H1 (cell line): ENCODE results near the gene WBP1. TPM values are rescaled to one million over a fixed set of nuclear protein-coding genes. Genes with fewer than 3 reads are reported as not detected.
A peak's percentile ranks its signal among the peaks of the same experiment; 100 is the strongest.

Experiments used
- CTCF ChIA-PET: fragments of 300-600 bp; sonication (Branson Sonifier 250); formaldehyde crosslinking; loops from one replicate; lab custom pipeline; 2021; ENCODE audit not compliant: partially characterized antibody; lab: Charles Lee
- POLR2A ChIA-PET: fragments of 300-600 bp; sonication (Branson Sonifier 250); formaldehyde crosslinking; loops from one replicate; lab custom pipeline; 2021; ENCODE audit warnings: inconsistent platforms; ENCODE audit not compliant: partially characterized antibody; lab: Charles Lee
- DNase-seq, 2 experiments: peaks; one replicate each; pipeline versions ENCODE4 v3.0.0 to v3.0.0-alpha.2; 2010 to 2022; ENCODE audit warnings: low spot score in 2 of 2, low read depth in 1 of 2, mixed read lengths in 1 of 2
- FAIRE-seq: peaks from 2 replicates; lab custom pipeline; 2011; peaks lifted over from hg19 to GRCh38; lab: Jason Lieb, UNC
- H2AFZ ChIP-seq: 2 replicates; pipeline ENCODE4 v1.8.1; 2012; ENCODE audit warnings: low read length, inconsistent platforms
- H2AK5ac ChIP-seq: 2 replicates; pipeline ENCODE4 v1.6.1; 2013; ENCODE audit warnings: low read depth, low read length
- H2BK120ac ChIP-seq: replicated peaks from 2 replicates; pipeline ENCODE3; 2013; ENCODE audit warnings: low read depth, low read length, inconsistent platforms
- H2BK12ac ChIP-seq: 2 replicates; pipeline ENCODE4 v1.6.1; 2013; ENCODE audit warnings: low read depth, low read length
- H2BK15ac ChIP-seq: 2 replicates; pipeline ENCODE4 v1.6.1; 2013; ENCODE audit warnings: low read length
- H2BK20ac ChIP-seq: 2 replicates; pipeline ENCODE4 v1.6.1; 2013; ENCODE audit warnings: low read length
- H2BK5ac ChIP-seq: 2 replicates; pipeline ENCODE4 v1.6.1; 2013; ENCODE audit warnings: low read depth, low read length
- H3K14ac ChIP-seq: 2 replicates; pipeline ENCODE4 v1.6.1; 2013; ENCODE audit warnings: inconsistent platforms; ENCODE audit not compliant: insufficient read length
- H3K18ac ChIP-seq: 2 replicates; pipeline ENCODE4 v1.6.1; 2013; ENCODE audit warnings: low read length; ENCODE audit errors: extremely low read depth
- H3K23ac ChIP-seq: 2 replicates; pipeline ENCODE4 v1.6.1; 2013; ENCODE audit warnings: inconsistent platforms; ENCODE audit not compliant: insufficient read length
- H3K23me2 ChIP-seq: 2 replicates; pipeline ENCODE4 v1.6.1; 2013; ENCODE audit warnings: low read depth, low read length
- H3K27ac ChIP-seq: 2 replicates; pipeline ENCODE4 v1.6.1; 2011; ENCODE audit warnings: low read depth, low read length, inconsistent platforms
- H3K27me3 ChIP-seq, 4 experiments: replicated peaks in 1 of 4; 1 replicate in 1 of 4; 2 replicates in 3 of 4; pipeline versions ENCODE4 v1.6.1 to v1.8.1; 2011 to 2013; ENCODE audit warnings: low read length in 3 of 4, mild to moderate bottlenecking in 3 of 4, inconsistent platforms in 2 of 4, mixed read lengths in 2 of 4, moderate library complexity in 1 of 4; ENCODE audit not compliant: control insufficient read depth in 3 of 4, insufficient read depth in 3 of 4; ENCODE audit errors: extremely low read depth in 1 of 4
- H3K36me3 ChIP-seq, 4 experiments: 2 replicates each; pipeline versions ENCODE4 v1.6.1 to v1.8.1; 2011 to 2013; ENCODE audit warnings: mild to moderate bottlenecking in 4 of 4, low read length in 3 of 4, moderate library complexity in 2 of 4, control low read depth in 1 of 4, inconsistent platforms in 1 of 4; ENCODE audit not compliant: insufficient read depth in 4 of 4, control insufficient read depth in 2 of 4
- H3K4ac ChIP-seq: replicated peaks from 2 replicates; pipeline ENCODE3; 2013; ENCODE audit warnings: low read length, low read depth, mixed read lengths, inconsistent platforms; ENCODE audit not compliant: insufficient read length
- H3K4me1 ChIP-seq, 4 experiments: replicated peaks in 1 of 4; 1 replicate in 1 of 4; 2 replicates in 3 of 4; pipeline versions ENCODE4 v1.6.1 to v1.8.1; 2011 to 2013; ENCODE audit warnings: low read length in 3 of 4, inconsistent platforms in 2 of 4, mixed read lengths in 1 of 4; ENCODE audit not compliant: insufficient read depth in 4 of 4, control insufficient read depth in 3 of 4
- H3K4me2 ChIP-seq, 2 experiments: 2 replicates each; pipeline versions ENCODE4 v1.6.1 to v1.8.1; 2011 to 2013; ENCODE audit warnings: low read depth in 2 of 2, low read length in 2 of 2, control low read depth in 1 of 2, inconsistent platforms in 1 of 2, mild to moderate bottlenecking in 1 of 2; ENCODE audit not compliant: insufficient read depth in 1 of 2
- H3K4me3 ChIP-seq, 4 experiments: fragments of 200-600, 300-600 bp in 1 of 4; sonication (generic), shearing (Covaris generic), sonication (Bioruptor Twin) in 1 of 4; 2 replicates each; pipeline versions ENCODE4 v1.5.1 to v1.8.1; 2011 to 2016; ENCODE audit warnings: low read length in 4 of 4, low read depth in 3 of 4, control low read depth in 2 of 4, inconsistent platforms in 2 of 4, mild to moderate bottlenecking in 2 of 4, mixed read lengths in 1 of 4, moderate library complexity in 1 of 4; ENCODE audit not compliant: insufficient read depth in 2 of 4; ENCODE audit errors: extremely low read depth in 1 of 4
- H3K56ac ChIP-seq: replicated peaks from 2 replicates; pipeline ENCODE3; 2013; ENCODE audit warnings: low read depth, mild to moderate bottlenecking, mixed read lengths, low read length, inconsistent platforms; ENCODE audit not compliant: insufficient read length
- H3K79me1 ChIP-seq: 2 replicates; pipeline ENCODE4 v1.6.1; 2013; ENCODE audit warnings: low read depth, low read length, control low read depth
- H3K79me2 ChIP-seq, 2 experiments: 2 replicates each; pipeline versions ENCODE4 v1.6.1 to v1.8.1; 2012 to 2013; ENCODE audit warnings: low read length in 2 of 2, mild to moderate bottlenecking in 2 of 2, inconsistent platforms in 1 of 2; ENCODE audit not compliant: insufficient read depth in 2 of 2, control insufficient read depth in 1 of 2
- H3K9ac ChIP-seq, 4 experiments: replicated peaks in 1 of 4; 1 replicate in 1 of 4; 2 replicates in 3 of 4; pipeline versions ENCODE4 v1.6.1 to v1.8.1; 2011 to 2013; ENCODE audit warnings: low read depth in 3 of 4, low read length in 3 of 4, control low read depth in 2 of 4, mild to moderate bottlenecking in 2 of 4, moderate library complexity in 2 of 4, inconsistent platforms in 1 of 4; ENCODE audit errors: extremely low read depth in 1 of 4
- H3K9me3 ChIP-seq, 2 experiments: 2 replicates each; pipeline versions ENCODE4 v1.6.1 to v1.8.1; 2012 to 2013; ENCODE audit warnings: mild to moderate bottlenecking in 2 of 2, moderate library complexity in 2 of 2, control low read depth in 1 of 2, inconsistent platforms in 1 of 2, low read depth in 1 of 2, low read length in 1 of 2, mixed read lengths in 1 of 2; ENCODE audit not compliant: insufficient read depth in 2 of 2
- H4K20me1 ChIP-seq, 2 experiments: replicated peaks in 1 of 2; 2 replicates each; pipeline versions ENCODE3 to v1.8.1; 2011 to 2013; ENCODE audit warnings: inconsistent platforms in 2 of 2, low read length in 2 of 2, mild to moderate bottlenecking in 1 of 2; ENCODE audit not compliant: insufficient read depth in 2 of 2, control insufficient read depth in 1 of 2
- H4K5ac ChIP-seq: 2 replicates; pipeline ENCODE4 v1.6.1; 2013; ENCODE audit warnings: low read length, low read depth, mixed read lengths, inconsistent platforms; ENCODE audit not compliant: insufficient read length
- H4K8ac ChIP-seq: 2 replicates; pipeline ENCODE4 v1.8.0; 2013; ENCODE audit warnings: mild to moderate bottlenecking, moderate library complexity, low read length, inconsistent platforms; ENCODE audit not compliant: insufficient read depth; ENCODE audit errors: extremely low read depth
- H4K91ac ChIP-seq: replicated peaks from 2 replicates; pipeline ENCODE3; 2013; ENCODE audit warnings: low read length, mixed read lengths, inconsistent platforms; ENCODE audit not compliant: insufficient read length
- CEBPB ChIP-seq: IDR thresholded peaks from 2 replicates; pipeline ENCODE4 v1.6.1; 2012; ENCODE audit warnings: low read depth, low read length
- NANOG ChIP-seq: IDR thresholded peaks from 2 replicates; pipeline ENCODE4 v1.6.1; 2011; ENCODE audit warnings: low read length, low read depth, mild to moderate bottlenecking, inconsistent platforms; ENCODE audit not compliant: insufficient read depth, poor library complexity, severe bottlenecking
- SP4 ChIP-seq: IDR thresholded peaks from 2 replicates; pipeline ENCODE4 v1.6.1; 2012; ENCODE audit warnings: low read length, inconsistent platforms
- USF2 ChIP-seq: IDR thresholded peaks from 2 replicates; pipeline ENCODE4 v1.6.1; 2011; ENCODE audit warnings: low read length, improper control_type of control experiment
- WGBS, 2 experiments: shearing (Covaris generic) in 1 of 2; methylation state at CpG; one replicate each; pipeline versions ENCODE4 v1.1.6 to v1.1.7; 2013 to 2015; ENCODE audit warnings: low lambda C conversion rate in 2 of 2, mixed read lengths in 2 of 2, inconsistent platforms in 1 of 2, low coverage in 1 of 2, missing lambda C conversion rate in 1 of 2; ENCODE audit not compliant: insufficient replicate concordance in 2 of 2, insufficient coverage in 1 of 2, insufficient read length in 1 of 2; ENCODE audit errors: extremely low coverage in 1 of 2, missing lambda C conversion rate in 1 of 2; 5-methylcytosine and 5-hydroxymethylcytosine counted together
- polyA plus RNA-seq, 7 experiments: library from polyadenylated mRNA; depleted of rRNA in 3 of 7; stranded (reverse) in 5 of 7; unstranded in 2 of 7; fragments of >200 nt in 5 of 7; fragments of 200-250 nt in 2 of 7; gene quantifications; 1 replicate in 5 of 7; 2 replicates in 1 of 7; 4 replicates in 1 of 7; pipeline versions ENCODE4 v1.2.1 to v1.2.3, GENCODE V29; 2011 to 2013; ENCODE audit warnings: missing spikeins in 2 of 7, mixed read lengths in 2 of 7
- total RNA-seq: library from RNA; stranded (reverse); fragmentation: NEBNext Ultra II Directional; extraction: Animal tissue kit (Norgen Biotek cat#: 25700); gene quantifications from 2 replicates; pipeline ENCODE4 v1.2.1, GENCODE V29; 2021

WBP1 gene
- total and polyA plus RNA-seq, 2 of the 8 experiments (the other 6 are each of a cell fraction or from before 2014, with no cell fraction given): 57.2 to 190 TPM

- WGBS, 2 experiments: 92% methylated on average over 6 of the region's 6 CpGs; no CpG with 5 or more reads in 1 of the 2 experiments
- POLR2A ChIA-PET: interaction anchor here (1.0 to 5.2 kb wide), 4 partner anchors 7 to 29 kb away, joined by 4 to 89 read pairs (median 24); partner anchors contain the start of genes CCDC142, INO80B, TTC31 and WBP1
- CTCF ChIA-PET: interaction anchor here (0.9 to 5.7 kb wide), 19 partner anchors 8 to 139 kb away, joined by 3 to 86 read pairs (median 5); partner anchors contain the start of genes C2orf81, CCDC142, INO80B and MOGS
These were observed 16.2 kb downstream of the WBP1 start for GRCh38 chr2:74474481-74474880.

More at GRCh38 chr2:74474481-74474880, 16.2 kb downstream of the WBP1 start:
- Histone ChIP-seq H4K20me1 (peaks cover 0 to 1% of the 10 kb centered on the region in 2 experiments), H4K91ac (no peak overlapping the region), H2BK120ac (no peak overlapping the region), H3K27ac (no peak overlapping the region), H4K5ac (no peak overlapping the region), H4K8ac (peak overlapping the region; percentile 14; the same call in 1 of the 2 replicates), H3K9me3 (no peaks in the 10 kb centered on the region), H2BK20ac (no peak overlapping the region), H3K9ac (no peak overlapping the region), H3K27me3 (no peaks in the 10 kb centered on the region), H3K36me3 (peaks cover 0 to 4% (median 2%) of the 10 kb centered on the region in 4 experiments; a peak in 6 of 8 replicates), H3K79me2 (no peaks in the 10 kb centered on the region), H3K79me1 (no peaks in the 10 kb centered on the region; the same call in 1 of the 2 replicates), H3K4me3 (no peak overlapping the region), H2BK15ac (no peak overlapping the region), H3K14ac (no peak overlapping the region), H2AFZ (no peak overlapping the region), H2AK5ac (no peak overlapping the region)
- no peak for DNase-seq
- FAIRE-seq: no peak
- no peak for TF ChIP-seq CEBPB
- TF ChIP-seq SP4: no peak
- TF ChIP-seq NANOG: no peak
- TF ChIP-seq USF2: no peak
- TF ChIP-seq, all 59 proteins: peak for 0
- Histone ChIP-seq H3K4ac (no peak overlapping the region), H2BK5ac (no peak overlapping the region), H2BK12ac (no peak overlapping the region), H3K23me2 (peaks cover 11% of the 10 kb centered on the region), H3K23ac (no peak overlapping the region), H3K56ac (no peak overlapping the region), H3K4me2 (no peak overlapping the region), H3K4me1 (peaks cover 0 to 3% (median 2%) of the 10 kb centered on the region in 4 experiments; a peak in 3 of 7 replicates), H3K18ac (no peak overlapping the region)
